ENCODE results near the gene MAB21L1.
A peak's percentile ranks its signal among the peaks of the same experiment; 100 is the strongest.

MAB21L1 gene

GRCh38 chr13:35475960-35476943 lies at the start of gene MAB21L1:
TSS of gene MAB21L1 (minus strand) at chr13:35476689. CDS start at chr13:35476138, 551 bp downstream.
- DNase-seq: peak; percentile 70

GRCh38 chr13:35524171-35524570 lies 47.7 kb upstream of the MAB21L1 start:
- no peak for DNase-seq

GRCh38 chr13:35518337-35518946 lies 42.0 kb upstream of the MAB21L1 start:
- no peak for DNase-seq

- DNase-seq: no peak
These were observed 38.5 kb upstream of the MAB21L1 start for GRCh38 chr13:35514801-35515502.

- no peak for DNase-seq
These were observed 37.6 kb upstream of the MAB21L1 start for GRCh38 chr13:35514061-35514477.

GRCh38 chr13:35512271-35512920 lies 35.9 kb upstream of the MAB21L1 start:
- no peak for DNase-seq

- no peak for DNase-seq
These were observed 26.0 kb upstream of the MAB21L1 start for GRCh38 chr13:35502456-35502855.

- DNase-seq: no peak
These were observed 25.3 kb upstream of the MAB21L1 start for GRCh38 chr13:35501661-35502235.

- no peak for DNase-seq
These were observed 23.7 kb upstream of the MAB21L1 start for GRCh38 chr13:35500144-35500543.

GRCh38 chr13:35499676-35500075 lies 23.2 kb upstream of the MAB21L1 start:
- DNase-seq: no peak

- DNase-seq: no peak
These were observed 22.7 kb upstream of the MAB21L1 start for GRCh38 chr13:35499196-35499662.

GRCh38 chr13:35498231-35498630 lies 21.7 kb upstream of the MAB21L1 start:
- no peak for DNase-seq

GRCh38 chr13:35496761-35497386 lies 20.4 kb upstream of the MAB21L1 start:
- no peak for DNase-seq

- DNase-seq: no peak
These were observed 19.5 kb upstream of the MAB21L1 start for GRCh38 chr13:35496006-35496405.

- DNase-seq: no peak
These were observed 12.6 kb upstream of the MAB21L1 start for GRCh38 chr13:35489050-35489449.

- DNase-seq: no peak
These were observed 8.9 kb upstream of the MAB21L1 start for GRCh38 chr13:35485424-35485823.

GRCh38 chr13:35484384-35484783 lies 7.9 kb upstream of the MAB21L1 start:
- DNase-seq: no peak

GRCh38 chr13:35483761-35484160 lies 7.3 kb upstream of the MAB21L1 start:
- DNase-seq: no peak

GRCh38 chr13:35482527-35482926 lies 6.0 kb upstream of the MAB21L1 start:
- no peak for DNase-seq

- no peak for DNase-seq
These were observed 5.3 kb upstream of the MAB21L1 start for GRCh38 chr13:35481777-35482176.

- DNase-seq: no peak
These were observed 3.9 kb upstream of the MAB21L1 start for GRCh38 chr13:35480346-35480745.

GRCh38 chr13:35479706-35480105 lies 3.2 kb upstream of the MAB21L1 start:
- no peak for DNase-seq

All from islet precursor cell (in vitro differentiated cells).